ENCODE measurements around the gene JMJD7. TPM values are rescaled to one million over a fixed set of nuclear protein-coding genes. Genes with fewer than 3 reads are reported as not detected.

The JMJD7 gene
- total RNA-seq, 2 experiments from 2014 or later, result 17.9 to 24.8 TPM

DNA sequence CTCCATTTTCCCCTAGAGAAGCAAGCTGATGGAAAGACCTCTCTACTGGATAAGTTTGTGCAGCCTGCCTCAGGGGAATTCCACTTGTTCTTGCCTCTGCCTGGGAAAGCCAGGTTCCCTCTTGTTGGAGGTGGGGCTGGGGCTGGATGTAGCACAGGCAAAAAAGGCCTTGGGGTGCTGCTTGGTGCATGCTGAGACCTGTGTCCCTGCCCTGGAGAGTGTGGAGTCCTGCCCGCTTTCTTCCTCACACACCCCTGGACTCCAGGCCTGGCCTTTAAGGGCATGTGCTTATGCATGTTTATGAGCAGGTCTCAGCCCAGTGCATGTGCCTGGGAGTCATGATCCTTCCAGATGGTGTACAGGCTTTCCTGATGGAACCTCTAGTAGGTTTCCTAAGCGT lies 23.5 kb upstream of the JMJD7 start:
- CTCF ChIA-PET, result interaction anchor here (1.2 to 2.9 kb wide), 3 partner anchors 8 to 100 kb away, joined by 4 to 12 read pairs (median 9); no protein-coding TSS in a partner anchor
- no peak overlapping the region for H3K27ac Mint-ChIP-seq
- POLR2A ChIA-PET, result no interaction called here

GRCh38 chr15:41804916-41805666 lies 22.8 kb upstream of the JMJD7 start:
- no peaks in the 10 kb centered on the region for H3K9me3 Mint-ChIP-seq
- DNase-seq, result no peak
- H3K27ac Mint-ChIP-seq, result no peak overlapping the region
- H3K36me3 Mint-ChIP-seq, result peaks cover 3% of the 10 kb centered on the region
- ChIA-PET POLR2A (no interaction called here), CTCF (interaction anchor here (0.9 to 3.0 kb wide), 2 partner anchors 31 to 100 kb away, joined by 3 to 17 read pairs; partner anchors contain the start of gene MAPKBP1)
- no peaks in the 10 kb centered on the region for H3K27me3 Mint-ChIP-seq
- intact Hi-C loops (cut with micrococcal nuclease), result no loop called here
- H3K4me3 Mint-ChIP-seq, result no peak overlapping the region
- H3K4me1 Mint-ChIP-seq (ENCODE audit: low read depth), result no peaks in the 10 kb centered on the region

More for the DNA sequence above, 23.5 kb upstream of the JMJD7 start:
- Mint-ChIP-seq H3K27me3 (no peaks in the 10 kb centered on the region), H3K36me3 (peaks cover 3% of the 10 kb centered on the region), H3K4me1 (ENCODE audit: low read depth) (no peaks in the 10 kb centered on the region), H3K4me3 (no peak overlapping the region), H3K9me3 (no peaks in the 10 kb centered on the region)
- no peak for DNase-seq
- intact Hi-C loops (cut with micrococcal nuclease), result no loop called here

DNA sequence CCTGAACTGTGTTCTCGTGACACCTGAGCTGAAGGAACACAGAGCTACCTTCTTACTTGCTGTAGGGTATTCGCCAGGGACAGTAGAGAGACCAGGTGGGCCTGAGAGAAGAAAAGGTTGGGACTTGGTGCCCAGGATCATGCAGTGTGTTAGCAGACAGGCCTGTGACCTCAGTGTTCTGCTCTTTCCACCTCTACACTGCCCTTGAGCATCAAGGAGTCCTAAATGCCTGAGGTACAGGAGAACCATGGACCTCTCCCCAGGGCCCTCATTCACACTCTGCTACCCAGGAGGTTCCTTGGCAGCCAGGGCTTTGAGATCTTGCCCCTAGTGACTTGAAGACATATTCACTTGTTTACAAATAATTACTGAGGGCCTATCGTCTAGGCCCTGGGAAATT lies 22.2 kb upstream of the JMJD7 start:
- no peak overlapping the region for H3K4me3 Mint-ChIP-seq
- no peak for DNase-seq
- intact Hi-C loops (cut with micrococcal nuclease), result no loop called here
- H3K27me3 Mint-ChIP-seq, result no peaks in the 10 kb centered on the region
- H3K36me3 Mint-ChIP-seq, result peaks cover 3% of the 10 kb centered on the region
- H3K27ac Mint-ChIP-seq, result no peak overlapping the region
- H3K4me1 Mint-ChIP-seq (ENCODE audit: low read depth), result no peaks in the 10 kb centered on the region
- H3K9me3 Mint-ChIP-seq, result no peaks in the 10 kb centered on the region
- ChIA-PET POLR2A (no interaction called here), CTCF (interaction anchor here (0.9 to 3.0 kb wide), 3 partner anchors 32 to 202 kb away, joined by 3 to 17 read pairs (median 3); partner anchors contain the start of gene MAPKBP1)

DNA sequence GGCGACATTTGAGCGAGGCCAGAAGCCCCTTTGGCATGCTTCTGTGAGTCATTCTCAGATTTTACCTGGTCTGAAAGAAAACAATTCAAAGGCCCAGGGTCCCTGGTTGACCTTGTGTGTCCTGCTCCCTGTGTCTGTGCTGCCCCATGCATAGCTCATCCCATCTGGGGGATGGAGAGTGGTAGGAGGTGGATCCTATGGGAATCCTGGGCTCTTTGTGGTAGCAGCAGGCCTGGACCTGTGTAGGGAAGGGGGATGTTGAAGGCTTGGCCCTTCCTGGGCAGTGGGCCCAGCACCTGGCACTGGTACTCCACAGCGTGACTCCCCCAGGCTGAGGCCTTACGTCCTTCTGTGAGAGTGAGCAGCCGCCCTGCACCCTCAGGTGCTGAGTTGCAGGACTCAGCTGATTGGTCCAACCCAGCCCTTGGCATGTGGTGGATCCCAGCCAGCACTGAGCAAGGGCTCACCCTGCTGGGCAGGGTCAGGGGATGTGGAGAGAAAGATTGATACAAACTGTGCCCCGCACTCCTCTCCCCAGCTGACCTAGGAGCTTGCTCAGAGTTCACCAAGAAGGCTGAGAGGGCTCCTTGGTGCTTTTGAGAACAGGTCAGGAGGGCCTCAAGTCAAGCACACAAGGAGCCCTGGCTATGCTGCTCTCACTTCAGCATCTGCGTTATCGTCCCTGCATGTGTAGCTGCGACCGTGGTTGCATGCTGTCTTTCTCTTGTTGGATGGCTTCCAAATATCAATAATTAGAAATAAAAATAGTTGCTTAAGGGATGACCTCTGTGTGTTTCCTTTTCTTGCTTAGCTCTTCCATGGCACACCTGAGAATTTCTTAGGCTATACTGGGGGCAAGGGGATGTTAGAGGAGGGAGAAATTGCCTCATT lies 21.4 kb upstream of the JMJD7 start:
- DNase-seq, result no peak
- Mint-ChIP-seq H3K4me1 (ENCODE audit: low read depth) (peaks cover 6% of the 10 kb centered on the region), H3K4me3 (no peak overlapping the region), H3K27ac (no peak overlapping the region), H3K9me3 (no peaks in the 10 kb centered on the region), H3K36me3 (no peaks in the 10 kb centered on the region), H3K27me3 (no peaks in the 10 kb centered on the region)
- ChIA-PET POLR2A (interaction anchor here (1.3 kb wide), 1 partner anchor 33 kb away, joined by 3 read pairs; the partner anchor contains the start of gene MAPKBP1), CTCF (interaction anchor here (1.0 to 3.0 kb wide), 3 partner anchors 33 to 249 kb away, joined by 3 to 17 read pairs (median 3); partner anchors contain the start of gene MAPKBP1)
- intact Hi-C loops (cut with micrococcal nuclease), result no loop called here

GRCh38 chr15:41809121-41809520 lies 18.8 kb upstream of the JMJD7 start:
- Mint-ChIP-seq H3K4me1 (ENCODE audit: low read depth) (peaks cover 10% of the 10 kb centered on the region), H3K27ac (no peak overlapping the region), H3K9me3 (no peaks in the 10 kb centered on the region), H3K36me3 (no peaks in the 10 kb centered on the region), H3K27me3 (no peaks in the 10 kb centered on the region), H3K4me3 (no peak overlapping the region)
- ChIA-PET CTCF (interaction anchor here (0.6 to 6.8 kb wide), 7 partner anchors 8 to 1131 kb away, joined by 3 to 283 read pairs (median 3); partner anchors contain the start of genes MAPKBP1 and TYRO3), POLR2A (interaction anchor here (0.6 kb wide), 1 partner anchor 1653 kb away, joined by 3 read pairs; no protein-coding TSS in a partner anchor)
- no peak for DNase-seq
- intact Hi-C loops (cut with micrococcal nuclease), result no loop called here

- H3K4me3 Mint-ChIP-seq, result no peak overlapping the region
- intact Hi-C loops (cut with micrococcal nuclease), result loop anchor here (2.0 to 5.0 kb wide), 2 partner anchors 207 to 343 kb away; no protein-coding TSS in a partner anchor
- no peaks in the 10 kb centered on the region for H3K27me3 Mint-ChIP-seq
- no peaks in the 10 kb centered on the region for H3K36me3 Mint-ChIP-seq
- no peak overlapping the region for H3K27ac Mint-ChIP-seq
- POLR2A ChIA-PET, result interaction anchor here (0.6 kb wide), 1 partner anchor 1653 kb away, joined by 3 read pairs; no protein-coding TSS in a partner anchor
- CTCF ChIA-PET, result interaction anchor here (0.6 to 6.8 kb wide), 11 partner anchors 9 to 1132 kb away, joined by 3 to 283 read pairs (median 4); partner anchors contain the start of genes MAPKBP1 and TYRO3
- H3K9me3 Mint-ChIP-seq, result no peaks in the 10 kb centered on the region
- no peak for DNase-seq
- peaks cover 10% of the 10 kb centered on the region for H3K4me1 Mint-ChIP-seq (ENCODE audit: low read depth)
These were observed 18.2 kb upstream of the JMJD7 start for GRCh38 chr15:41809526-41810220.

DNA sequence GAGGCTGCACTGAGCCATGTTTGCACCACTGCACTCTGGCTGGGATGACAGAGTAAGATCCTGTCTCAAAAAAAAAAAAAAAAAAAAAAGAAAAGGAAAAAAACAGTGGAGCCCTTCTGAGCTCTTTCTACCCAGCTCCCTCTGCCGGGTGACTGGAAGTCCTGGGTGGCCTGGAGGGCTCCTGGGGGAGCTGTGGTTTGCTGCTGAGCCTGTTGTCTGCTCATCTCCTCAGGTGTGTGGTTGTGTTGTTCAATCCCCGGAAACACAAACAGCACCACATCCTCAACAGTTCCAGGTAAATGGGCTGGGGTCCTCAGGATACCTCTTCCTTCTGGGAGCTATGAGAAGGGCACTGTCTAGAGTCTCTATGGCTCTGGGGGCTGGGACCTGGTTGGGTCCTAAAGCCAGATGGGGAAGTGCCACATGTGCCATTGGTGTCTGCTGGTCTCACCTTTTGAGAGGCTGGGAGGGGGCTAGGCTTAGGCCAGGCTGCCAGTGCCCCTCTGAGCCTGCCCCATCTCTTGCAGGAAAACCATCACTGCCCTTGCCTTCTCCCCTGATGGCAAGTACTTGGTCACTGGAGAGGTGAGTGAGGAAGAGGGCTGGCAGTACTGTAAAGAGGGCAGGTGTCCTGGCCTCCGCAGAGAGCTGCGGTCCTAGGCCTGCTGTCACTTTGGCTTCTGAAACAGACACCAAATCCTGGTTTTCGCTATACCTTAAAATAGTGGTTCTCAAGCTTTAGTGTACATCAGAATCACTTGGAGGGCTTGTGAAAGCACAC lies 17.1 kb upstream of the JMJD7 start:
- Mint-ChIP-seq H3K4me3 (no peak overlapping the region), H3K27me3 (no peaks in the 10 kb centered on the region), H3K4me1 (ENCODE audit: low read depth) (peaks cover 10% of the 10 kb centered on the region), H3K9me3 (no peaks in the 10 kb centered on the region), H3K36me3 (no peaks in the 10 kb centered on the region), H3K27ac (no peak overlapping the region)
- CTCF ChIA-PET, result interaction anchor here (0.5 to 6.8 kb wide), 26 partner anchors 9 to 345 kb away, joined by 3 to 283 read pairs (median 5); partner anchors contain the start of genes MAPKBP1, MGA, RPAP1 and TYRO3
- no peak for DNase-seq
- intact Hi-C loops (cut with micrococcal nuclease), result loop anchor here (1.0 to 5.0 kb wide), 5 partner anchors 37 to 344 kb away; partner anchors contain the start of gene MAPKBP1
- POLR2A ChIA-PET, result interaction anchor here (1.5 kb wide), 1 partner anchor 36 kb away, joined by 4 read pairs; the partner anchor contains the start of gene MAPKBP1

- intact Hi-C loops (cut with micrococcal nuclease), result loop anchor here (1.0 to 5.0 kb wide), 5 partner anchors 37 to 345 kb away; partner anchors contain the start of gene MAPKBP1
- no peak overlapping the region for H3K27ac Mint-ChIP-seq
- peak; percentile 84 for DNase-seq
- H3K36me3 Mint-ChIP-seq, result no peaks in the 10 kb centered on the region
- H3K9me3 Mint-ChIP-seq, result no peaks in the 10 kb centered on the region
- H3K27me3 Mint-ChIP-seq, result no peaks in the 10 kb centered on the region
- CTCF ChIA-PET, result interaction anchor here (0.8 to 6.8 kb wide), 35 partner anchors 9 to 346 kb away, joined by 3 to 283 read pairs (median 5); partner anchors contain the start of genes MAPKBP1, MGA, RPAP1 and TYRO3
- no peak overlapping the region for H3K4me3 Mint-ChIP-seq
- H3K4me1 Mint-ChIP-seq (ENCODE audit: low read depth), result peaks cover 10% of the 10 kb centered on the region
- POLR2A ChIA-PET, result interaction anchor here (1.3 to 1.5 kb wide), 2 partner anchors 37 kb away, joined by 4 read pairs; partner anchors contain the start of gene MAPKBP1
These were observed 16.3 kb upstream of the JMJD7 start for GRCh38 chr15:41811432-41812195.

- no peak for DNase-seq
- Mint-ChIP-seq H3K36me3 (peaks cover 1% of the 10 kb centered on the region), H3K27me3 (no peaks in the 10 kb centered on the region), H3K27ac (no peak overlapping the region), H3K4me1 (ENCODE audit: low read depth) (peaks cover 10% of the 10 kb centered on the region), H3K4me3 (no peak overlapping the region), H3K9me3 (no peaks in the 10 kb centered on the region)
- intact Hi-C loops (cut with micrococcal nuclease), result loop anchor here (5.0 kb wide), 1 partner anchor 211 kb away; no protein-coding TSS in a partner anchor
- ChIA-PET POLR2A (interaction anchor here (1.3 kb wide), 1 partner anchor 38 kb away, joined by 4 read pairs; the partner anchor contains the start of gene MAPKBP1), CTCF (interaction anchor here (0.9 to 6.8 kb wide), 14 partner anchors 7 to 269 kb away, joined by 3 to 283 read pairs (median 6); partner anchors contain the start of genes MAPKBP1, RPAP1 and TYRO3)
These were observed 15.0 kb upstream of the JMJD7 start for GRCh38 chr15:41812820-41813375.
